Stimulated activated naive B cell treated with anti-CD40 and anti-IgM and Interleukin-4, amounts not matched to agents 10 μg/mL and 1 μg/mL and 100 μg/mL, for 72 hours (primary cell): Measurements from ENCODE around the gene SUMO2.
"Not testable (repeated sequence)": the region's sequence is repeated elsewhere in the genome, so short reads cannot be mapped to it uniquely, and the experiment has no call there.

ENCODE experiments used
- ATAC-seq, 2 donors: fragments of 150-1000 bp; cut with Tn5 transposase; replicated peaks; 2 replicates each; pipeline ENCODE4 v1.10.0; 2021; ENCODE audit warnings: moderate library complexity in 1 of 2
- DNase-seq: peaks from one replicate; pipeline ENCODE4 v3.0.0; 2021
- H3K27ac Mint-ChIP-seq: one replicate; pipeline ENCODE4 v1.8.0; 2022; ENCODE audit warnings: mild to moderate bottlenecking, mixed read lengths
- H3K27me3 Mint-ChIP-seq, 2 donors: one replicate each; pipeline ENCODE4 v1.8.0; 2022; ENCODE audit warnings: mixed read lengths in 2 of 2
- H3K36me3 Mint-ChIP-seq, 2 donors: one replicate each; pipeline ENCODE4 v1.8.0; 2022; ENCODE audit warnings: mixed read lengths in 2 of 2, mild to moderate bottlenecking in 1 of 2
- H3K4me1 Mint-ChIP-seq, 2 donors: one replicate each; pipeline ENCODE4 v1.8.0; 2022; ENCODE audit warnings: mixed read lengths in 2 of 2, mild to moderate bottlenecking in 1 of 2
- H3K4me3 Mint-ChIP-seq, 2 donors: one replicate each; pipeline ENCODE4 v1.8.0; 2022; ENCODE audit warnings: mild to moderate bottlenecking in 2 of 2, mixed read lengths in 2 of 2, moderate library complexity in 1 of 2
- H3K9me3 Mint-ChIP-seq, 2 donors: one replicate each; pipeline ENCODE4 v1.8.0; 2022; ENCODE audit warnings: mixed read lengths in 2 of 2, mild to moderate bottlenecking in 1 of 2

The SUMO2 gene

GRCh38 chr17:75164606-75165005 lies 18.2 kb downstream of the SUMO2 start:
- H3K27me3 Mint-ChIP-seq, ATAC-seq, H3K27ac Mint-ChIP-seq, DNase-seq, H3K9me3 Mint-ChIP-seq, H3K4me1 Mint-ChIP-seq, H3K4me3 Mint-ChIP-seq: not testable (repeated sequence)
- peaks cover 18 to 22% of the 10 kb centered on the region in 2 donors for H3K36me3 Mint-ChIP-seq

GRCh38 chr17:75163074-75163473 lies 19.7 kb downstream of the SUMO2 start:
- Mint-ChIP-seq H3K9me3 (no peaks in the 10 kb centered on the region), H3K36me3 (peaks cover 19 to 21% of the 10 kb centered on the region in 2 donors), H3K4me1 (peaks cover 0 to 1% of the 10 kb centered on the region in 2 donors), H3K4me3 (no peak overlapping the region), H3K27me3 (no peaks in the 10 kb centered on the region), H3K27ac (no peak overlapping the region)
- ATAC-seq: no peak
- no peak for DNase-seq

- ATAC-seq: no peak
- Mint-ChIP-seq H3K4me3 (no peak overlapping the region), H3K27me3 (no peaks in the 10 kb centered on the region), H3K27ac (no peak overlapping the region), H3K36me3 (peaks cover 13 to 24% of the 10 kb centered on the region in 2 donors), H3K4me1 (peaks cover 2 to 14% of the 10 kb centered on the region in 2 donors), H3K9me3 (no peaks in the 10 kb centered on the region)
- DNase-seq: no peak
Measured at GRCh38 chr17:75160211-75160610, 22.5 kb downstream of the SUMO2 start.

GRCh38 chr17:75159196-75160031 lies 23.3 kb downstream of the SUMO2 start:
- Mint-ChIP-seq H3K4me3 (no peak overlapping the region), H3K9me3 (no peaks in the 10 kb centered on the region), H3K36me3 (peaks cover 13 to 24% of the 10 kb centered on the region in 2 donors), H3K4me1 (peaks cover 3 to 14% of the 10 kb centered on the region in 2 donors), H3K27me3 (no peaks in the 10 kb centered on the region), H3K27ac (no peak overlapping the region)
- DNase-seq (no peak), ATAC-seq (no peak)

- not testable (repeated sequence) for H3K9me3 Mint-ChIP-seq, H3K27ac Mint-ChIP-seq, ATAC-seq, H3K27me3 Mint-ChIP-seq, H3K4me3 Mint-ChIP-seq, DNase-seq
- Mint-ChIP-seq H3K36me3 (peaks cover 6 to 18% of the 10 kb centered on the region in 2 donors), H3K4me1 (peaks cover 3 to 18% of the 10 kb centered on the region in 2 donors)
Measured at GRCh38 chr17:75158480-75158879, 24.3 kb downstream of the SUMO2 start.

GRCh38 chr17:75155191-75155601 lies 27.6 kb downstream of the SUMO2 start:
- no peak overlapping the region for H3K4me3 Mint-ChIP-seq
- DNase-seq (no peak), ATAC-seq (no peak)
- H3K36me3 Mint-ChIP-seq: peaks cover 6 to 17% of the 10 kb centered on the region in 2 donors
- H3K27me3 Mint-ChIP-seq: no peaks in the 10 kb centered on the region
- H3K9me3 Mint-ChIP-seq: no peaks in the 10 kb centered on the region
- peaks cover 11 to 31% of the 10 kb centered on the region in 2 donors for H3K4me1 Mint-ChIP-seq
- H3K27ac Mint-ChIP-seq: no peak overlapping the region

- Mint-ChIP-seq H3K4me3 (peak within 1 kb of the TSS; percentile 92 to 95), H3K9me3 (no peaks in the 10 kb centered on the region), H3K4me1 (peaks cover 11 to 31% of the 10 kb centered on the region in 2 donors), H3K27me3 (no peaks in the 10 kb centered on the region), H3K36me3 (peaks cover 4 to 17% of the 10 kb centered on the region in 2 donors), H3K27ac (peak within 1 kb of the TSS; percentile 95)
- peak; percentile 96 for DNase-seq
- ATAC-seq: peak; percentile 97 to 98
Measured at GRCh38 chr17:75154195-75155106, 28.3 kb downstream of the SUMO2 start, which contains the start of gene JPT1. Gene JPT1 (minus strand): TSS chr17:75154512. CDS start chr17:75154397, 115 bp downstream.

GRCh38 chr17:75153780-75154194 lies 29.0 kb downstream of the SUMO2 start:
- H3K36me3 Mint-ChIP-seq: peaks cover 4 to 17% of the 10 kb centered on the region in 2 donors
- H3K27ac Mint-ChIP-seq: peak overlapping the region; percentile 93
- ATAC-seq: peak; percentile 4 to 5
- peak overlapping the region; percentile 92 to 95 for H3K4me3 Mint-ChIP-seq
- H3K4me1 Mint-ChIP-seq: peaks cover 11 to 31% of the 10 kb centered on the region in 2 donors
- DNase-seq: no peak
- no peaks in the 10 kb centered on the region for H3K9me3 Mint-ChIP-seq
- no peaks in the 10 kb centered on the region for H3K27me3 Mint-ChIP-seq

GRCh38 chr17:75152922-75153779 lies 29.6 kb downstream of the SUMO2 start:
- Mint-ChIP-seq H3K9me3 (no peaks in the 10 kb centered on the region), H3K27me3 (no peaks in the 10 kb centered on the region), H3K4me3 (peak overlapping the region; percentile 92 to 95), H3K4me1 (peaks cover 13 to 37% of the 10 kb centered on the region in 2 donors), H3K27ac (peak overlapping the region; percentile 93), H3K36me3 (peaks cover 10 to 21% of the 10 kb centered on the region in 2 donors)
- ATAC-seq (no peak), DNase-seq (no peak)

- ATAC-seq (no peak), DNase-seq (no peak)
- Mint-ChIP-seq H3K9me3 (no peaks in the 10 kb centered on the region), H3K4me3 (peak overlapping the region; percentile 39 to 92), H3K27me3 (no peaks in the 10 kb centered on the region), H3K27ac (no peak overlapping the region), H3K4me1 (peaks cover 13 to 37% of the 10 kb centered on the region in 2 donors), H3K36me3 (peaks cover 13 to 24% of the 10 kb centered on the region in 2 donors)
Measured at GRCh38 chr17:75152523-75152921, 30.2 kb downstream of the SUMO2 start.

GRCh38 chr17:75151930-75152329 lies 30.8 kb downstream of the SUMO2 start:
- Mint-ChIP-seq H3K27me3 (no peaks in the 10 kb centered on the region), H3K4me3 (no peak overlapping the region), H3K27ac (no peak overlapping the region), H3K36me3 (peaks cover 16 to 24% of the 10 kb centered on the region in 2 donors), H3K4me1 (peaks cover 14 to 41% of the 10 kb centered on the region in 2 donors), H3K9me3 (no peaks in the 10 kb centered on the region)
- ATAC-seq (no peak), DNase-seq (no peak)

- peak; percentile 36 to 46 for ATAC-seq
Measured at GRCh38 chr17:75147878-75148546, 34.7 kb downstream of the SUMO2 start.

GRCh38 chr17:75146592-75146991 lies 36.2 kb downstream of the SUMO2 start:
- H3K9me3 Mint-ChIP-seq: no peaks in the 10 kb centered on the region
- peaks cover 35 to 42% of the 10 kb centered on the region in 2 donors for H3K36me3 Mint-ChIP-seq
- ATAC-seq (no peak), DNase-seq (no peak)
- H3K27me3 Mint-ChIP-seq: no peaks in the 10 kb centered on the region
- no peak overlapping the region for H3K4me3 Mint-ChIP-seq
- no peak overlapping the region for H3K27ac Mint-ChIP-seq
- H3K4me1 Mint-ChIP-seq: peaks cover 5 to 23% of the 10 kb centered on the region in 2 donors

More at GRCh38 chr17:75147878-75148546, 34.7 kb downstream of the SUMO2 start:
- H3K27ac Mint-ChIP-seq: peak overlapping the region; percentile 38
- H3K36me3 Mint-ChIP-seq: peaks cover 32 to 40% of the 10 kb centered on the region in 2 donors
- H3K4me1 Mint-ChIP-seq: peaks cover 9 to 29% of the 10 kb centered on the region in 2 donors
- no peak overlapping the region for H3K4me3 Mint-ChIP-seq
- no peaks in the 10 kb centered on the region for H3K9me3 Mint-ChIP-seq
- H3K27me3 Mint-ChIP-seq: no peaks in the 10 kb centered on the region
- no peak for DNase-seq
